Astrocyte (in vitro differentiated cells and primary cell): ENCODE data around the gene IQCE. TPM values are rescaled to one million over a fixed set of nuclear protein-coding genes. Genes with fewer than 3 reads are reported as not detected.

ENCODE experiments used
- DNase-seq: peaks from one replicate; pipeline ENCODE4 v3.0.0-alpha.2; 2010; ENCODE audit warnings: low read depth
- FAIRE-seq: peaks from 2 replicates; lab custom pipeline; 2011; peaks lifted over from hg19 to GRCh38; lab: Jason Lieb, UNC
- H2AFZ ChIP-seq: 2 replicates; pipeline ENCODE4 v1.6.0; 2012; ENCODE audit warnings: low read depth, low read length, inconsistent platforms
- H3K27ac ChIP-seq: 2 replicates; pipeline ENCODE4 v1.5.1; 2011; ENCODE audit warnings: low read depth, low read length, inconsistent platforms
- H3K27me3 ChIP-seq: 2 replicates; pipeline ENCODE4 v1.6.0; 2011; ENCODE audit warnings: low read length, inconsistent platforms; ENCODE audit not compliant: insufficient read depth
- H3K36me3 ChIP-seq: 2 replicates; pipeline ENCODE4 v1.5.1; 2011; ENCODE audit warnings: low read length, inconsistent platforms; ENCODE audit not compliant: insufficient read depth
- H3K4me1 ChIP-seq: 2 replicates; pipeline ENCODE4 v1.5.1; 2011; ENCODE audit warnings: low read length, inconsistent platforms; ENCODE audit not compliant: insufficient read depth
- H3K4me2 ChIP-seq: 2 replicates; pipeline ENCODE4 v1.6.0; 2012; ENCODE audit warnings: low read length, inconsistent platforms
- H3K4me3 ChIP-seq: 2 replicates; pipeline ENCODE4 v1.5.1; 2011; ENCODE audit warnings: low read depth, mild to moderate bottlenecking, low read length, inconsistent platforms; ENCODE audit not compliant: insufficient read depth
- H3K79me2 ChIP-seq: 2 replicates; pipeline ENCODE4 v1.6.0; 2012; ENCODE audit warnings: mild to moderate bottlenecking, low read length, inconsistent platforms; ENCODE audit not compliant: insufficient read depth
- H3K9ac ChIP-seq: 2 replicates; pipeline ENCODE4 v1.6.0; 2012; ENCODE audit warnings: mild to moderate bottlenecking, low read length, inconsistent platforms
- H3K9me3 ChIP-seq: 2 replicates; pipeline ENCODE4 v1.5.1; 2012; ENCODE audit warnings: low read depth, mild to moderate bottlenecking, low read length, inconsistent platforms; ENCODE audit not compliant: insufficient read depth
- H4K20me1 ChIP-seq: 2 replicates; pipeline ENCODE4 v1.6.0; 2012; ENCODE audit warnings: low read length, inconsistent platforms; ENCODE audit not compliant: insufficient read depth
- H3K27ac Mint-ChIP-seq: one replicate; pipeline ENCODE4 v1.8.0; 2021; ENCODE audit warnings: mild to moderate bottlenecking, mixed read lengths; ENCODE audit not compliant: unreplicated experiment
- H3K27me3 Mint-ChIP-seq: one replicate; pipeline ENCODE4 v1.8.0; 2021; ENCODE audit warnings: low read depth, mixed read lengths; ENCODE audit not compliant: unreplicated experiment
- H3K36me3 Mint-ChIP-seq: one replicate; pipeline ENCODE4 v1.8.0; 2021; ENCODE audit warnings: low read depth, mixed read lengths; ENCODE audit not compliant: unreplicated experiment
- H3K4me1 Mint-ChIP-seq: one replicate; pipeline ENCODE4 v1.8.0; 2021; ENCODE audit warnings: low read depth, mixed read lengths; ENCODE audit not compliant: unreplicated experiment
- H3K4me3 Mint-ChIP-seq: one replicate; pipeline ENCODE4 v1.8.0; 2021; ENCODE audit warnings: mild to moderate bottlenecking, moderate library complexity, mixed read lengths; ENCODE audit not compliant: unreplicated experiment
- H3K9me3 Mint-ChIP-seq: one replicate; pipeline ENCODE4 v1.8.0; 2021; ENCODE audit warnings: mild to moderate bottlenecking, mixed read lengths; ENCODE audit not compliant: unreplicated experiment
- CTCF ChIP-seq: IDR thresholded peaks from 2 replicates; pipeline ENCODE4 v1.5.1; 2011; ENCODE audit warnings: low read depth, mild to moderate bottlenecking, inconsistent platforms, low read length, moderate library complexity; ENCODE audit not compliant: insufficient read depth
- EZH2 ChIP-seq: IDR thresholded peaks from 2 replicates; pipeline ENCODE4 v1.6.1; 2012; ENCODE audit warnings: mild to moderate bottlenecking, low read length, inconsistent platforms; ENCODE audit not compliant: insufficient read depth
- total RNA-seq: library from RNA; stranded (reverse); gene quantifications from 2 replicates; pipeline ENCODE4 v1.2.1, GENCODE V29; 2021

IQCE gene
- total RNA-seq, 1 donor from 2014 or later = 13.1 TPM

- H3K4me1 Mint-ChIP-seq = peaks cover 3% of the 10 kb centered on the region
These were observed 27.7 kb downstream of the IQCE start for GRCh38 chr7:2586326-2587020.

GRCh38 chr7:2587134-2587533 lies 28.4 kb downstream of the IQCE start:
- no peaks in the 10 kb centered on the region for H4K20me1 ChIP-seq
- H3K4me1 ChIP-seq = no peaks in the 10 kb centered on the region
- FAIRE-seq (no peak), DNase-seq (no peak)
- H3K27ac ChIP-seq = no peak overlapping the region
- no peak overlapping the region for H2AFZ ChIP-seq
- Mint-ChIP-seq H3K9me3 (no peaks in the 10 kb centered on the region), H3K4me3 (no peak overlapping the region), H3K27ac (no peak overlapping the region), H3K36me3 (peaks cover 35% of the 10 kb centered on the region), H3K27me3 (peaks cover 5% of the 10 kb centered on the region), H3K4me1 (peaks cover 3% of the 10 kb centered on the region)
- no peak overlapping the region for H3K9ac ChIP-seq
- H3K79me2 ChIP-seq = no peaks in the 10 kb centered on the region
- no peak overlapping the region for H3K4me3 ChIP-seq
- H3K9me3 ChIP-seq = no peaks in the 10 kb centered on the region
- TF ChIP-seq CTCF (no peak), EZH2 (no peak)
- peaks cover 3% of the 10 kb centered on the region for H3K36me3 ChIP-seq
- no peak overlapping the region for H3K4me2 ChIP-seq
- no peaks in the 10 kb centered on the region for H3K27me3 ChIP-seq

More at GRCh38 chr7:2586326-2587020, 27.7 kb downstream of the IQCE start:
- H3K4me1 ChIP-seq = no peaks in the 10 kb centered on the region
- Mint-ChIP-seq H3K9me3 (no peaks in the 10 kb centered on the region), H3K4me3 (no peak overlapping the region), H3K27ac (no peak overlapping the region), H3K27me3 (peaks cover 5% of the 10 kb centered on the region), H3K36me3 (peaks cover 33% of the 10 kb centered on the region)
- no peak for DNase-seq
- H3K79me2 ChIP-seq = no peaks in the 10 kb centered on the region
- no peak overlapping the region for H3K4me3 ChIP-seq
- no peak overlapping the region for H3K27ac ChIP-seq
- no peaks in the 10 kb centered on the region for H3K27me3 ChIP-seq
- no peak for FAIRE-seq
- H3K9ac ChIP-seq = no peak overlapping the region
- H3K9me3 ChIP-seq = no peaks in the 10 kb centered on the region
- no peaks in the 10 kb centered on the region for H4K20me1 ChIP-seq
- TF ChIP-seq EZH2 (no peak), CTCF (no peak)
- H3K36me3 ChIP-seq = peaks cover 3% of the 10 kb centered on the region
- H3K4me2 ChIP-seq = no peak overlapping the region
- no peak overlapping the region for H2AFZ ChIP-seq

GRCh38 chr7:2587778-2588177 lies 29.0 kb downstream of the IQCE start:
- no peaks in the 10 kb centered on the region for H3K79me2 ChIP-seq
- H3K4me1 ChIP-seq = no peaks in the 10 kb centered on the region
- H2AFZ ChIP-seq = no peak overlapping the region
- no peak for TF ChIP-seq CTCF
- TF ChIP-seq EZH2 = no peak
- no peak overlapping the region for H3K27ac ChIP-seq
- Mint-ChIP-seq H3K27ac (no peak overlapping the region), H3K4me1 (peaks cover 3% of the 10 kb centered on the region), H3K27me3 (peaks cover 5% of the 10 kb centered on the region), H3K4me3 (no peak overlapping the region), H3K36me3 (peaks cover 39% of the 10 kb centered on the region), H3K9me3 (no peaks in the 10 kb centered on the region)
- DNase-seq = no peak
- H3K4me2 ChIP-seq = no peak overlapping the region
- no peak overlapping the region for H3K9ac ChIP-seq
- no peak overlapping the region for H3K4me3 ChIP-seq
- H4K20me1 ChIP-seq = no peaks in the 10 kb centered on the region
- H3K9me3 ChIP-seq = no peaks in the 10 kb centered on the region
- H3K27me3 ChIP-seq = no peaks in the 10 kb centered on the region
- H3K36me3 ChIP-seq = peaks cover 5% of the 10 kb centered on the region
- FAIRE-seq = no peak
